Erythroblast (primary cell): ENCODE data around the gene C1QL2.

Source experiments
- GATA1 ChIP-seq: IDR thresholded peaks from 2 replicates; pipeline ENCODE4 v1.6.1; 2011; ENCODE audit warnings: low read depth, mild to moderate bottlenecking, control low read depth, low read length, moderate library complexity
- POLR2A ChIP-seq: IDR thresholded peaks from 2 replicates; pipeline ENCODE4 v1.6.1; 2011; ENCODE audit warnings: mild to moderate bottlenecking, low read length

DNA sequence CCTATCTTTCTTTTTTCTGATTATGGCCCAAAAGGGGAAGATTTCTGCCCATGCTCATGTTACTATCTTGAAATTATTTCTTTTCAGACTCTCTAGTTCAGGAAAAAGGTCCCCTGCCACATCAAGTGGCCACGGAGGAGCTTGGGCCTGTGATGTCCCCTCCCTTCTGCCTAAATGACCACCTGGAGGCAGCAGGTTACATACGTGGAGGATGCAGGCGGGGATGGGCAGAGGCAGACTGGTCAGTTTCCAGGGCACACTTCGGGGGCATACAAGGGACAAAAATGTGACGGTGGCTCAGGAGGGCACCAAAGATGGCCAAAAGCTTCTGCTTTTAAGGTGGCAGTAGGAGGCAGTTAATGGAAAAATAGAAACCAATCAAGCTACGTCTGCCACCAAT is 34.3 kb upstream of the C1QL2 start:
- TF ChIP-seq POLR2A (no peak), GATA1 (no peak)
